GM18498 (cell line): Measurements from ENCODE around the gene MAP3K20.
A peak's percentile ranks its signal among the peaks of the same experiment; 100 is the strongest.

Experiments used
- ATAC-seq: cut with Tn5 transposase; IDR thresholded peaks from one replicate; pipeline ENCODE4 v1.9.1; 2021; ENCODE audit warnings: mild to moderate bottlenecking, moderate library complexity; ENCODE audit not compliant: unreplicated experiment

The MAP3K20 gene

GRCh38 chr2:173050684-173051083 lies 25.0 kb upstream of the MAP3K20 start:
- no peak for ATAC-seq

GRCh38 chr2:173051463-173052215 lies 24.0 kb upstream of the MAP3K20 start:
- ATAC-seq, result no peak

- ATAC-seq, result no peak
Observed at GRCh38 chr2:173053043-173053699, 22.5 kb upstream of the MAP3K20 start.

GRCh38 chr2:173054466-173054865 lies 21.2 kb upstream of the MAP3K20 start:
- ATAC-seq, result no peak

- no peak for ATAC-seq
Observed at GRCh38 chr2:173056705-173057364, 18.8 kb upstream of the MAP3K20 start.

GRCh38 chr2:173058097-173058496 lies 17.5 kb upstream of the MAP3K20 start:
- ATAC-seq, result no peak

GRCh38 chr2:173058673-173059072 lies 17.0 kb upstream of the MAP3K20 start:
- no peak for ATAC-seq

- no peak for ATAC-seq
Observed at GRCh38 chr2:173059292-173059691, 16.4 kb upstream of the MAP3K20 start.

- no peak for ATAC-seq
Observed at GRCh38 chr2:173059971-173060461, 15.6 kb upstream of the MAP3K20 start.

GRCh38 chr2:173062801-173063200 lies 12.8 kb upstream of the MAP3K20 start:
- ATAC-seq, result no peak

GRCh38 chr2:173064151-173064805 lies 11.4 kb upstream of the MAP3K20 start:
- no peak for ATAC-seq

GRCh38 chr2:173066887-173067676 lies 8.6 kb upstream of the MAP3K20 start:
- ATAC-seq, result no peak

- no peak for ATAC-seq
Observed at GRCh38 chr2:173075056-173075780, 428 bp upstream of the MAP3K20 start.

GRCh38 chr2:173076581-173077345 lies 1.1 kb downstream of the MAP3K20 start:
- peak; percentile 33 for ATAC-seq

- no peak for ATAC-seq
Observed at GRCh38 chr2:173077506-173078177, 2.0 kb downstream of the MAP3K20 start.

GRCh38 chr2:173079141-173079540 lies 3.5 kb downstream of the MAP3K20 start:
- ATAC-seq, result no peak

GRCh38 chr2:173079973-173080860 lies 4.6 kb downstream of the MAP3K20 start:
- no peak for ATAC-seq
